Ovary (tissue), 9 donors: ENCODE measurements around the gene PCYT1A. TPM values are rescaled to one million over a fixed set of nuclear protein-coding genes. Genes with fewer than 3 reads are reported as not detected.

Source experiments
- DNase-seq, 5 donors: peaks; one replicate each; pipeline ENCODE4 v3.0.0-alpha.2; 2019 to 2020
- H3K27ac ChIP-seq, 2 donors: fragments of 200-600 bp; one replicate each; pipeline versions ENCODE4 v1.5.1 to v1.8.0; 2019 to 2022
- H3K27me3 ChIP-seq: fragments of 200-600 bp; one replicate; pipeline ENCODE4 v1.8.0; 2022
- H3K36me3 ChIP-seq: fragments of 200-600 bp; sonication (generic); one replicate; pipeline ENCODE4 v1.5.1; 2019
- H3K4me1 ChIP-seq: one replicate; pipeline ENCODE4 v1.8.1; 2013; ENCODE audit warnings: mild to moderate bottlenecking, moderate library complexity; ENCODE audit not compliant: insufficient read depth
- H3K4me3 ChIP-seq: fragments of 200-600 bp; sonication (generic); one replicate; pipeline ENCODE4 v1.5.1; 2017
- H3K9me3 ChIP-seq, 2 donors: fragments of 200-600 bp in 1 of 2; sonication (generic) in 1 of 2; one replicate each; pipeline versions ENCODE4 v1.5.1 to v1.8.1; 2013 to 2019; ENCODE audit warnings: mild to moderate bottlenecking in 1 of 2, moderate library complexity in 1 of 2
- CTCF ChIP-seq, 3 donors: fragments of 450-650 bp in 2 of 3; fragments of 200-600 bp in 1 of 3; IDR thresholded peaks; one replicate each; pipeline versions ENCODE4 v1.5.1 to v1.8.0; 2016 to 2022; ENCODE audit warnings: antibody characterized with exemption in 3 of 3, mild to moderate bottlenecking in 1 of 3
- EP300 ChIP-seq: sonication (generic); formaldehyde crosslinking; IDR thresholded peaks from one replicate; pipeline ENCODE4 v1.6.1; 2017; ENCODE audit warnings: antibody characterized with exemption
- POLR2A ChIP-seq: fragments of 450-650 bp; IDR thresholded peaks from one replicate; pipeline ENCODE4 v1.6.1; 2017; ENCODE audit warnings: antibody characterized with exemption, mild to moderate bottlenecking, moderate library complexity
- WGBS, 3 donors: extraction: QIAGEN DNeasy Blood & Tissue Kit in 1 of 3; methylation state at CpG; one replicate each; pipeline versions ENCODE4 v1.1.5 to v1.1.7; 2013 to 2017; 5-methylcytosine and 5-hydroxymethylcytosine counted together
- intact Hi-C, 4 donors: fragments of 100-400 bp; cut with DNase I; formaldehyde crosslinking; loops; one replicate each; pipeline versions ENCODE4 v1.11.0 to v1.15.1; 2022 to 2023
- polyA plus RNA-seq, 2 donors: library from polyadenylated mRNA; stranded (reverse); fragments of 200-250 nt in 1 of 2; fragments of 350-450 nt in 1 of 2; fragmentation: Illumina TruSeq in 1 of 2; extraction: RNeasy Lipid Tissue Mini Kit (QIAGEN cat#74804) in 1 of 2; gene quantifications; one replicate each; pipeline ENCODE4 v1.2.3, GENCODE V29; 2013 to 2014
- total RNA-seq, 7 donors: library from RNA; depleted of rRNA in 2 of 7; stranded (reverse); fragments of >200 nt in 2 of 7; fragmentation: NEBNext Ultra II Directional in 3 of 7; extraction: Animal tissue kit (Norgen Biotek cat#: 25700) in 3 of 7; gene quantifications; one replicate each; pipeline versions ENCODE4 v1.1.0 to v1.2.4, GENCODE V29; 2016 to 2023
- donor health status: DM: no; HTN: no; CAD: no; lungs with moderate emphysema.
- donor health status: DM: no; HTN: no; CAD: no.
- donor health status: Bipolar disorder and iron deficiency.
- donor health status: DM: yes; HTN: yes; CAD: no.
- donor health status: DM: no; HTN: no; CAD: no.
- donor health status: DM: yes; HTN: yes; CAD: no.

Gene PCYT1A
- total and polyA plus RNA-seq, 9 donors: 16.3 to 58.1 (median 33.7) TPM

GRCh38 chr3:196225763-196226364, 61.7 kb downstream of the PCYT1A start:
- WGBS, 3 donors: 88 to 92% (median 91%) methylated on average over 15 of the region's 15 CpGs
- H3K4me1 ChIP-seq: peaks cover 14% of the 10 kb centered on the region
- no peaks in the 10 kb centered on the region for H3K27me3 ChIP-seq
- no peak overlapping the region for H3K27ac ChIP-seq
- intact Hi-C loops: no loop called here
- no peak for TF ChIP-seq CTCF (IDR thresholded peaks at IDR 0.05)
- no peak for TF ChIP-seq EP300
- TF ChIP-seq POLR2A: no peak
- DNase-seq: no peak
- H3K4me3 ChIP-seq: no peak overlapping the region
- H3K36me3 ChIP-seq: no peaks in the 10 kb centered on the region
- no peaks in the 10 kb centered on the region for H3K9me3 ChIP-seq

- H3K27ac ChIP-seq: no peak overlapping the region
- TF ChIP-seq EP300: no peak
- no peak for TF ChIP-seq POLR2A
- no peak for TF ChIP-seq CTCF (IDR thresholded peaks at IDR 0.05)
Measured at GRCh38 chr3:196225086-196225485, 62.4 kb downstream of the PCYT1A start.

GRCh38 chr3:196222876-196223595, 64.5 kb downstream of the PCYT1A start:
- Histone ChIP-seq H3K27ac (no peak overlapping the region), H3K4me1 (peaks cover 10% of the 10 kb centered on the region), H3K27me3 (no peaks in the 10 kb centered on the region), H3K4me3 (no peak overlapping the region), H3K36me3 (no peaks in the 10 kb centered on the region), H3K9me3 (no peaks in the 10 kb centered on the region)
- no peak for TF ChIP-seq EP300
- TF ChIP-seq CTCF (IDR thresholded peaks at IDR 0.05): no peak
- TF ChIP-seq POLR2A: no peak
- WGBS, 3 donors: 40 to 47% (median 46%) methylated on average over 19 of the region's 19 CpGs
- intact Hi-C loops: no loop called here
- DNase-seq: no peak

More at GRCh38 chr3:196225086-196225485, 62.4 kb downstream of the PCYT1A start:
- Histone ChIP-seq H3K4me1 (peaks cover 14% of the 10 kb centered on the region), H3K27me3 (no peaks in the 10 kb centered on the region), H3K4me3 (no peak overlapping the region), H3K9me3 (no peaks in the 10 kb centered on the region), H3K36me3 (no peaks in the 10 kb centered on the region)
- no peak for DNase-seq
- intact Hi-C loops: no loop called here
- WGBS, 3 donors: 93 to 95% (median 95%) methylated on average over 10 of the region's 10 CpGs

GRCh38 chr3:196220991-196221390, 66.5 kb downstream of the PCYT1A start:
- H3K4me3 ChIP-seq: no peak overlapping the region
- TF ChIP-seq CTCF (IDR thresholded peaks at IDR 0.05): no peak
- no peak for TF ChIP-seq POLR2A
- no peaks in the 10 kb centered on the region for H3K9me3 ChIP-seq
- H3K27me3 ChIP-seq: no peaks in the 10 kb centered on the region
- DNase-seq: no peak
- WGBS, 3 donors: 89 to 95% (median 94%) methylated on average over 7 of the region's 7 CpGs
- peaks cover 3% of the 10 kb centered on the region for H3K4me1 ChIP-seq
- H3K27ac ChIP-seq: no peak overlapping the region
- H3K36me3 ChIP-seq: no peaks in the 10 kb centered on the region
- intact Hi-C loops: no loop called here
